ENCODE measurements around the gene FKBP5. TPM values are rescaled to one million over a fixed set of nuclear protein-coding genes. Genes with fewer than 3 reads are reported as not detected.
"Not testable (repeated sequence)": the region's sequence is repeated elsewhere in the genome, so short reads cannot be mapped to it uniquely, and the experiment has no call there.

The FKBP5 gene
- 0.29 and 0.50 TPM in 2 replicates for total RNA-seq (2014; rRNA removed; shearing (Covaris generic))

- Histone ChIP-seq H3K27me3 (replicated peaks) (peaks cover 40% of the 10 kb centered on the region), H3K4me1 (replicated peaks) (peaks cover 17% of the 10 kb centered on the region), H3K27ac (no peak within 1 kb of the TSS), H3K4me3 (peak within 1 kb of the TSS; percentile 47), H3K9me3 (replicated peaks) (peaks cover 14% of the 10 kb centered on the region), H3K36me3 (no peaks in the 10 kb centered on the region; the same call in 1 of the 2 replicates)
- DNase-seq (ENCODE audit: low read depth in 1 of 2, low spot score in 2 of 2) = peak; percentile 23 to 73
These were observed at the start of gene FKBP5 for GRCh38 chr6:35688605-35689322. Gene FKBP5 (minus strand): TSS chr6:35688915. CDS start chr6:35642824, 46,091 bp downstream.

- Histone ChIP-seq H3K27me3 (replicated peaks) (no peaks in the 10 kb centered on the region), H3K36me3 (no peaks in the 10 kb centered on the region), H3K27ac (no peak overlapping the region), H3K4me3 (no peak overlapping the region), H3K9me3 (replicated peaks) (no peaks in the 10 kb centered on the region), H3K4me1 (replicated peaks) (no peaks in the 10 kb centered on the region)
- DNase-seq (ENCODE audit: low read depth in 1 of 2, low spot score in 2 of 2) = peak in 1 of 2 experiments; percentile 59
These were observed 48.9 kb upstream of the FKBP5 start for GRCh38 chr6:35737413-35738211.

GRCh38 chr6:35736982-35737412 is 48.3 kb upstream of the FKBP5 start, which contains the start of gene ARMC12:
Gene ARMC12 (plus strand): TSS chr6:35737032. CDS start chr6:35737109, 77 bp downstream.
- no peak within 1 kb of the TSS for H3K27ac ChIP-seq
- no peaks in the 10 kb centered on the region for H3K9me3 ChIP-seq (replicated peaks)
- H3K27me3 ChIP-seq (replicated peaks) = no peaks in the 10 kb centered on the region
- no peak for DNase-seq (ENCODE audit: low read depth in 1 of 2, low spot score in 2 of 2)
- H3K4me3 ChIP-seq = no peak within 1 kb of the TSS
- peaks cover 2% of the 10 kb centered on the region; the same call in 1 of the 2 replicates for H3K4me1 ChIP-seq (replicated peaks)
- no peaks in the 10 kb centered on the region for H3K36me3 ChIP-seq

- no peaks in the 10 kb centered on the region for H3K36me3 ChIP-seq
- no peaks in the 10 kb centered on the region for H3K27me3 ChIP-seq (replicated peaks)
- H3K4me3 ChIP-seq = no peak overlapping the region
- no peak overlapping the region for H3K27ac ChIP-seq
- DNase-seq (ENCODE audit: low read depth in 1 of 2, low spot score in 2 of 2) = peak; percentile 58 to 63
- peaks cover 5% of the 10 kb centered on the region; the same call in 1 of the 2 replicates for H3K4me1 ChIP-seq (replicated peaks)
- H3K9me3 ChIP-seq (replicated peaks) = no peaks in the 10 kb centered on the region
These were observed 47.7 kb upstream of the FKBP5 start for GRCh38 chr6:35736253-35736894.

- Histone ChIP-seq H3K36me3 (no peaks in the 10 kb centered on the region), H3K4me1 (replicated peaks) (peaks cover 6% of the 10 kb centered on the region; the same call in 1 of the 2 replicates), H3K27ac (no peak overlapping the region), H3K4me3 (no peak overlapping the region), H3K9me3 (replicated peaks) (no peaks in the 10 kb centered on the region), H3K27me3 (replicated peaks) (no peaks in the 10 kb centered on the region; the same call in 1 of the 2 replicates)
- DNase-seq (ENCODE audit: low read depth in 1 of 2, low spot score in 2 of 2) = no peak
These were observed 46.7 kb upstream of the FKBP5 start for GRCh38 chr6:35735452-35735851.

- H3K36me3 ChIP-seq; H3K27me3 ChIP-seq (replicated peaks); H3K9me3 ChIP-seq (replicated peaks); DNase-seq (ENCODE audit: low read depth in 1 of 2, low spot score in 2 of 2); H3K4me1 ChIP-seq (replicated peaks); H3K27ac ChIP-seq; H3K4me3 ChIP-seq: not testable (repeated sequence)
These were observed 45.6 kb upstream of the FKBP5 start for GRCh38 chr6:35734319-35734718.

- Histone ChIP-seq H3K4me1 (replicated peaks) (peaks cover 6% of the 10 kb centered on the region; the same call in 1 of the 2 replicates), H3K4me3 (no peak overlapping the region), H3K36me3 (no peaks in the 10 kb centered on the region), H3K9me3 (replicated peaks) (no peaks in the 10 kb centered on the region), H3K27me3 (replicated peaks) (no peaks in the 10 kb centered on the region; the same call in 1 of the 2 replicates), H3K27ac (no peak overlapping the region)
- no peak for DNase-seq (ENCODE audit: low read depth in 1 of 2, low spot score in 2 of 2)
These were observed 44.9 kb upstream of the FKBP5 start for GRCh38 chr6:35733633-35734032.

GRCh38 chr6:35731736-35732532 is 43.2 kb upstream of the FKBP5 start:
- H3K9me3 ChIP-seq (replicated peaks) = no peaks in the 10 kb centered on the region
- peaks cover 3% of the 10 kb centered on the region for H3K27me3 ChIP-seq (replicated peaks)
- H3K4me3 ChIP-seq = peak overlapping the region; percentile 55
- H3K27ac ChIP-seq = 0 out of 2 replicates have a peak overlapping the region, but pooled peaks have one; percentile 25
- peaks cover 20% of the 10 kb centered on the region for H3K4me1 ChIP-seq (replicated peaks)
- H3K36me3 ChIP-seq = no peaks in the 10 kb centered on the region
- DNase-seq (ENCODE audit: low read depth in 1 of 2, low spot score in 2 of 2) = peak; percentile 67 to 74

GRCh38 chr6:35731414-35731735 is 42.7 kb upstream of the FKBP5 start:
- DNase-seq (ENCODE audit: low read depth in 1 of 2, low spot score in 2 of 2) = peak in 1 of 2 experiments; percentile 80
- Histone ChIP-seq H3K4me1 (replicated peaks) (peaks cover 24% of the 10 kb centered on the region), H3K9me3 (replicated peaks) (no peaks in the 10 kb centered on the region), H3K27ac (0 out of 2 replicates have a peak overlapping the region, but pooled peaks have one; percentile 25), H3K4me3 (peak overlapping the region; percentile 55), H3K27me3 (replicated peaks) (peaks cover 4% of the 10 kb centered on the region), H3K36me3 (no peaks in the 10 kb centered on the region)

GRCh38 chr6:35730745-35731413 is 42.2 kb upstream of the FKBP5 start:
- H3K27me3 ChIP-seq (replicated peaks) = peaks cover 4% of the 10 kb centered on the region
- H3K36me3 ChIP-seq = no peaks in the 10 kb centered on the region
- no peak overlapping the region for H3K27ac ChIP-seq
- DNase-seq (ENCODE audit: low read depth in 1 of 2, low spot score in 2 of 2) = no peak
- H3K4me3 ChIP-seq = no peak overlapping the region
- no peaks in the 10 kb centered on the region for H3K9me3 ChIP-seq (replicated peaks)
- H3K4me1 ChIP-seq (replicated peaks) = peaks cover 24% of the 10 kb centered on the region

GRCh38 chr6:35729722-35730121 is 41.0 kb upstream of the FKBP5 start:
- H3K9me3 ChIP-seq (replicated peaks) = no peaks in the 10 kb centered on the region
- H3K27ac ChIP-seq = no peak overlapping the region
- peaks cover 4% of the 10 kb centered on the region for H3K27me3 ChIP-seq (replicated peaks)
- H3K36me3 ChIP-seq = no peaks in the 10 kb centered on the region
- H3K4me1 ChIP-seq (replicated peaks) = peaks cover 24% of the 10 kb centered on the region
- no peak for DNase-seq (ENCODE audit: low read depth in 1 of 2, low spot score in 2 of 2)
- no peak overlapping the region for H3K4me3 ChIP-seq

- DNase-seq (ENCODE audit: low read depth in 1 of 2, low spot score in 2 of 2) = no peak
- Histone ChIP-seq H3K9me3 (replicated peaks) (no peaks in the 10 kb centered on the region), H3K4me3 (no peak overlapping the region), H3K27ac (no peak overlapping the region), H3K4me1 (replicated peaks) (peaks cover 24% of the 10 kb centered on the region), H3K27me3 (replicated peaks) (peaks cover 4% of the 10 kb centered on the region), H3K36me3 (no peaks in the 10 kb centered on the region)
These were observed 40.3 kb upstream of the FKBP5 start for GRCh38 chr6:35728683-35729678.

Measured in SJSA1 (cell line).